K562 (cell line): ENCODE measurements around the gene ERI2. TPM values are rescaled to one million over a fixed set of nuclear protein-coding genes. Genes with fewer than 3 reads are reported as not detected.

Experiments
- ATAC-seq: fragments of 200-7000 bp; cut with Tn5 transposase; 3 replicates; pipeline ENCODE4 v1.9.1; 2020; ENCODE audit warnings: moderate library complexity
- BruUV-seq: library from RNA; stranded (reverse); fragments of 400-500 nt; replicated peaks from 2 replicates; lab custom pipeline; 2021; lab: Mats Ljungman, UMichigan
- CTCF ChIA-PET: fragments of 300-600 bp; formaldehyde crosslinking; extraction: SDS; loops from one replicate; lab custom pipeline; 2021; ENCODE audit warnings: low intra/inter-chr PET ratio; lab: Yijun Ruan, JAX
- POLR2A ChIA-PET: fragments of 300-600, 350-650 bp; sonication (Branson Sonifier 250); formaldehyde crosslinking; extraction: SDS; loops from one replicate; lab custom pipeline; 2021; ENCODE audit warnings: antibody characterized with exemption, inconsistent platforms; lab: Yijun Ruan, JAX
- DNase-seq, 4 experiments: peaks; one replicate each; pipeline versions ENCODE4 v3.0.0 to v3.0.0-alpha.2; 2011 to 2018; ENCODE audit warnings: low spot score in 3 of 4, mixed read lengths in 3 of 4; ENCODE audit errors: extremely low read depth in 1 of 4
- FAIRE-seq: peaks from 2 replicates; lab custom pipeline; 2011; peaks lifted over from hg19 to GRCh38; lab: Jason Lieb, UNC
- H2AFZ ChIP-seq: 2 replicates; pipeline ENCODE4 v1.6.0; 2011; ENCODE audit warnings: low read depth, low read length, control low read depth, inconsistent platforms
- H3K27ac ChIP-seq: fragments of 200-600 bp; 3 replicates; pipeline ENCODE4 v1.8.0; 2011; ENCODE audit warnings: low read depth, mild to moderate bottlenecking, control low read depth, inconsistent platforms, low read length, moderate library complexity, mixed read lengths; ENCODE audit errors: extremely low read depth
- H3K27me3 ChIP-seq, 2 experiments: fragments of 300-600 bp in 1 of 2; 2 replicates in 1 of 2; 3 replicates in 1 of 2; pipeline versions ENCODE4 v1.6.0 to v1.8.0; 2011; ENCODE audit warnings: inconsistent platforms in 2 of 2, low read length in 2 of 2, mild to moderate bottlenecking in 1 of 2, mixed read lengths in 1 of 2, moderate library complexity in 1 of 2; ENCODE audit not compliant: control insufficient read depth in 2 of 2, insufficient read depth in 2 of 2
- H3K36me3 ChIP-seq: fragments of 300-600 bp; 3 replicates; pipeline ENCODE4 v1.8.0; 2011; ENCODE audit warnings: mild to moderate bottlenecking, low read length, inconsistent platforms; ENCODE audit not compliant: control insufficient read depth, insufficient read depth
- H3K4me1 ChIP-seq, 2 experiments: fragments of 200-600 bp in 1 of 2; replicated peaks in 1 of 2; 2 replicates in 1 of 2; 3 replicates in 1 of 2; pipeline versions ENCODE4 v1.5.1 to v1.8.0; 2011; ENCODE audit warnings: inconsistent platforms in 2 of 2, low read length in 2 of 2, mild to moderate bottlenecking in 1 of 2, mixed read lengths in 1 of 2, moderate library complexity in 1 of 2; ENCODE audit not compliant: control insufficient read depth in 2 of 2, insufficient read depth in 2 of 2
- H3K4me2 ChIP-seq: 2 replicates; pipeline ENCODE4 v1.6.1; 2011; ENCODE audit warnings: low read length, control low read depth, inconsistent platforms, mixed read lengths; ENCODE audit not compliant: insufficient read depth
- H3K4me3 ChIP-seq: fragments of 200-600 bp; sonication (generic), shearing (Covaris generic); 2 replicates; pipeline ENCODE4 v1.5.1; 2016; ENCODE audit warnings: control low read depth, inconsistent platforms
- H3K79me2 ChIP-seq: fragments of 200-600 bp; 3 replicates; pipeline ENCODE4 v1.8.0; 2011; ENCODE audit warnings: low read length, inconsistent platforms; ENCODE audit not compliant: control insufficient read depth, insufficient read depth
- H3K9ac ChIP-seq, 2 experiments: 2 replicates each; pipeline versions ENCODE4 v1.6.0 to v1.6.1; 2011; ENCODE audit warnings: low read depth in 2 of 2, low read length in 2 of 2, control low read depth in 1 of 2, inconsistent platforms in 1 of 2, mild to moderate bottlenecking in 1 of 2, mixed read lengths in 1 of 2; ENCODE audit not compliant: insufficient read depth in 1 of 2
- H3K9me1 ChIP-seq: one replicate; pipeline ENCODE4 v1.6.0; 2011; ENCODE audit warnings: inconsistent platforms, mild to moderate bottlenecking, low read length, moderate library complexity; ENCODE audit not compliant: control insufficient read depth, insufficient read depth
- H3K9me3 ChIP-seq: replicated peaks from 2 replicates; pipeline ENCODE4 v1.5.1; 2011; ENCODE audit warnings: low read depth, low read length, inconsistent platforms; ENCODE audit not compliant: control insufficient read depth, insufficient read depth
- H4K20me1 ChIP-seq: replicated peaks from 2 replicates; pipeline ENCODE4 v1.6.1; 2011; ENCODE audit warnings: low read length, inconsistent platforms, mixed read lengths; ENCODE audit not compliant: control insufficient read depth, insufficient read depth
- DNMT1 ChIP-seq: fragments of 450-650 bp; IDR thresholded peaks from 2 replicates; pipeline ENCODE4 v1.6.1; 2016; ENCODE audit warnings: antibody characterized with exemption, mild to moderate bottlenecking
- LARP7 ChIP-seq: fragments of 450-650 bp; IDR thresholded peaks from 2 replicates; pipeline ENCODE4 v1.6.1; 2016
- NFIC ChIP-seq: fragments of 450-650 bp; IDR thresholded peaks from 2 replicates; pipeline ENCODE4 v1.6.1; 2017; ENCODE audit warnings: mild to moderate bottlenecking, inconsistent platforms
- NFIX ChIP-seq: fragments of 250-450 bp; sonication (Bioruptor Pico); IDR thresholded peaks from 2 replicates; pipeline ENCODE4 v1.4.0; 2020; ENCODE audit warnings: low read depth, mild to moderate bottlenecking, moderate library complexity
- NONO ChIP-seq, 2 experiments: fragments of 200-400 bp in 1 of 2; fragments of 450-650 bp in 1 of 2; formaldehyde crosslinking in 1 of 2; IDR thresholded peaks; 2 replicates each; pipeline ENCODE4 v1.6.1; 2017; ENCODE audit warnings: low read depth in 2 of 2, mild to moderate bottlenecking in 2 of 2, moderate library complexity in 2 of 2, low read length in 1 of 2
- SMARCB1 ChIP-seq: IDR thresholded peaks from 2 replicates; pipeline ENCODE4 v1.6.1; 2011; ENCODE audit warnings: improper control_type of control experiment, low read depth; ENCODE audit not compliant: insufficient read length
- WGBS: fragments of 100-300 bp; shearing (Covaris generic); methylation state at CpG from one replicate; pipeline ENCODE4 v1.1.6; 2016; ENCODE audit warnings: low coverage, mixed read lengths; ENCODE audit not compliant: insufficient coverage; ENCODE audit errors: missing lambda C conversion rate; 5-methylcytosine and 5-hydroxymethylcytosine counted together
- in situ Hi-C: fragments of 300-500 bp; cut with MboI; formaldehyde crosslinking; loops from 4 replicates; pipeline ENCODE4 v1.15.0; 2018; ENCODE audit warnings: inconsistent platforms, mixed read lengths
- intact Hi-C: fragments of 100-400 bp; cut with micrococcal nuclease; formaldehyde crosslinking; loops from 2 replicates; pipeline ENCODE4 v1.14.2; 2022
- polyA plus RNA-seq, 8 experiments: library from polyadenylated mRNA; depleted of rRNA in 4 of 8; stranded (reverse) in 5 of 8; unstranded in 3 of 8; fragments of >200 nt; fragmentation: Nextera tagmentation in 2 of 8; fragmentation: Illumina TruSeq in 1 of 8; extraction: Ambion mirVana in 2 of 8; extraction: Trizol in 1 of 8; gene quantifications; 2 replicates each; pipeline versions ENCODE4 v1.2.1 to v1.2.3, GENCODE V29; 2011 to 2014; ENCODE audit warnings: inconsistent platforms in 1 of 8, missing spikeins in 1 of 8
- total RNA-seq, 7 experiments: library from RNA; depleted of rRNA in 6 of 7; stranded (reverse); fragments of >200 nt in 6 of 7; fragmentation: Illumina TruSeq in 2 of 7; extraction: Trizol in 2 of 7; gene quantifications; 2 replicates each; pipeline versions ENCODE4 v1.2.1 to v1.2.3, GENCODE V29; 2011 to 2021; ENCODE audit warnings: low replicate concordance in 1 of 7
- TF ChIP-seq, protein P1 (sequence below): fragments of 250-450 bp; sonication (Bioruptor Pico); IDR thresholded peaks from 2 replicates; pipeline ENCODE4 v1.5.0; 2021; ENCODE audit warnings: mild to moderate bottlenecking, borderline replicate concordance

Gene ERI2
- total and polyA plus RNA-seq, 9 of the 15 experiments (the other 6 are each of a cell fraction or from before 2014, with no cell fraction given): 23.3 to 57.0 (median 48.1) TPM

- TF ChIP-seq, protein P1, sequence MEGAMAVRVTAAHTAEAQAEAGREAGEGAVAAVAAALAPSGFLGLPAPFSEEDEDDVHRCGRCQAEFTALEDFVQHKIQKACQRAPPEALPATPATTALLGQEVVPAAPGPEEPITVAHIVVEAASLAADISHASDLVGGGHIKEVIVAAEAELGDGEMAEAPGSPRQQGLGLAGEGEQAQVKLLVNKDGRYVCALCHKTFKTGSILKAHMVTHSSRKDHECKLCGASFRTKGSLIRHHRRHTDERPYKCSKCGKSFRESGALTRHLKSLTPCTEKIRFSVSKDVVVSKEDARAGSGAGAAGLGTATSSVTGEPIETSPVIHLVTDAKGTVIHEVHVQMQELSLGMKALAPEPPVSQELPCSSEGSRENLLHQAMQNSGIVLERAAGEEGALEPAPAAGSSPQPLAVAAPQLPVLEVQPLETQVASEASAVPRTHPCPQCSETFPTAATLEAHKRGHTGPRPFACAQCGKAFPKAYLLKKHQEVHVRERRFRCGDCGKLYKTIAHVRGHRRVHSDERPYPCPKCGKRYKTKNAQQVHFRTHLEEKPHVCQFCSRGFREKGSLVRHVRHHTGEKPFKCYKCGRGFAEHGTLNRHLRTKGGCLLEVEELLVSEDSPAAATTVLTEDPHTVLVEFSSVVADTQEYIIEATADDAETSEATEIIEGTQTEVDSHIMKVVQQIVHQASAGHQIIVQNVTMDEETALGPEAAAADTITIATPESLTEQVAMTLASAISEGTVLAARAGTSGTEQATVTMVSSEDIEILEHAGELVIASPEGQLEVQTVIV (CRISPR knock-in tag): no peak
- TF ChIP-seq SMARCB1 (no peak), DNMT1 (no peak), NONO (IDR thresholded peaks at IDR 0.05; ENCODE audit: low read depth in 2 of 2, low read length in 1 of 2) (no peak)
These were observed 8.5 kb upstream of the ERI2 start (continued) for GRCh38 chr16:20814784-20815183.

DNA sequence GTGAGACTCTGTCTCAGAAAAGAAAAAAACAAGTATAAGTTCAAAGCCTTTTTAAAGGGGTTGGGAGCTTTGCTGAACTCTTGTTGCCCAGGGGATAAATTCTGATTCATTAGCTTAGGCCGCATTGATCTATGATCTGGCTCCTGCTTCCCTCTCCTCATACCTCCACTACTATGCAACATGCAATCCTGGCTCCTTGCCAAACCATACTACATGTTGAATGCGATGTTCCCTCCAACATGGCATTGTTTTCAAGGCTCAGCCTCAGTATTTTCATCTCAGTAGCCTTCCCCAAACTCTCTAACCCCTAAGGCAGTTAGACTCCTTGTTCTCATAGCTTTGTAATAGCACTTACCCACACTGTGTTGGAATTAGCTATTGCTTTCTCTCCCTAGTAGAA is 6.2 kb upstream of the ERI2 start:
- Histone ChIP-seq H3K9me3 (no peaks in the 10 kb centered on the region; the same call in 1 of the 2 replicates), H3K36me3 (peaks cover 52% of the 10 kb centered on the region), H2AFZ (no peak overlapping the region), H3K9ac (no peak overlapping the region), H3K4me2 (no peak overlapping the region), H3K4me1 (peaks cover 6 to 13% of the 10 kb centered on the region in 2 experiments), H3K4me3 (no peak overlapping the region), H3K9me1 (no peaks in the 10 kb centered on the region), H3K79me2 (peaks cover 19% of the 10 kb centered on the region), H3K27ac (no peak overlapping the region), H3K27me3 (no peaks in the 10 kb centered on the region), H4K20me1 (no peaks in the 10 kb centered on the region)
- TF ChIP-seq NFIX: peak; percentile 53
- no peak for TF ChIP-seq LARP7
- peak; percentile 95 for TF ChIP-seq NFIC
- in situ Hi-C loops (no loop called here), intact Hi-C loops (no loop called here)
- POLR2A ChIA-PET: interaction anchor here (0.9 kb wide), 1 partner anchor 29 kb away, joined by 3 read pairs; no protein-coding TSS in a partner anchor
- 51% methylated on average over 2 of the region's 2 CpGs for WGBS
- CTCF ChIA-PET: no interaction called here
- ATAC-seq (no peak), DNase-seq (no peak), FAIRE-seq (no peak)
- BruUV-seq: no TSS peak
